Endothelial cell of umbilical vein (primary cell): ENCODE measurements around the gene SPACA6. TPM values are rescaled to one million over a fixed set of nuclear protein-coding genes. Genes with fewer than 3 reads are reported as not detected.

Experiments used
- BruUV-seq: library from RNA; stranded (reverse); fragments of 400-500 nt; replicated peaks from 2 replicates; lab custom pipeline; 2021; lab: Mats Ljungman, UMichigan
- CTCF ChIA-PET: fragments of 300-600, 350-600 bp; sonication (Branson Sonifier 250); formaldehyde crosslinking; loops from one replicate; lab custom pipeline; 2021; ENCODE audit warnings: antibody characterized with exemption, inconsistent platforms; lab: Charles Lee
- POLR2A ChIA-PET: fragments of 300-600, 350-600 bp; sonication (Branson Sonifier 250); formaldehyde crosslinking; loops from one replicate; lab custom pipeline; 2021; ENCODE audit warnings: antibody characterized with exemption, inconsistent platforms; lab: Charles Lee
- DNase-seq: peaks from one replicate; pipeline ENCODE4 v3.0.0-alpha.2; 2011; ENCODE audit warnings: low read depth, low spot score
- FAIRE-seq: peaks from 2 replicates; lab custom pipeline; 2011; peaks lifted over from hg19 to GRCh38; lab: Jason Lieb, UNC
- H2AFZ ChIP-seq: 2 replicates; pipeline ENCODE4 v1.6.0; 2012; ENCODE audit warnings: low read depth, low read length, control low read depth, inconsistent platforms
- H3K27ac ChIP-seq: 2 replicates; pipeline ENCODE4 v1.5.1; 2011; ENCODE audit warnings: low read depth, mild to moderate bottlenecking, control low read depth, low read length, moderate library complexity; ENCODE audit not compliant: insufficient read depth
- H3K27me3 ChIP-seq, 2 experiments: 2 replicates each; pipeline versions ENCODE4 v1.6.0 to v1.6.1; 2011; ENCODE audit warnings: low read length in 2 of 2, mixed read lengths in 1 of 2; ENCODE audit not compliant: control insufficient read depth in 2 of 2, insufficient read depth in 2 of 2
- H3K36me3 ChIP-seq, 2 experiments: 2 replicates in 1 of 2; 3 replicates in 1 of 2; pipeline ENCODE4 v1.5.1; 2011; ENCODE audit warnings: low read length in 2 of 2, mild to moderate bottlenecking in 1 of 2, moderate library complexity in 1 of 2; ENCODE audit not compliant: control insufficient read depth in 2 of 2, insufficient read depth in 2 of 2; ENCODE audit errors: extremely low read depth in 1 of 2
- H3K4me1 ChIP-seq: 3 replicates; pipeline ENCODE4 v1.5.1; 2011; ENCODE audit warnings: mild to moderate bottlenecking, low read length; ENCODE audit not compliant: control insufficient read depth, insufficient read depth; ENCODE audit errors: extremely low read depth
- H3K4me2 ChIP-seq: 2 replicates; pipeline ENCODE4 v1.6.1; 2011; ENCODE audit warnings: low read length, control low read depth, mixed read lengths; ENCODE audit not compliant: insufficient read depth
- H3K4me3 ChIP-seq, 3 experiments: fragments of 200-600 bp in 1 of 3; sonication (generic), shearing (Covaris generic) in 1 of 3; replicated peaks in 1 of 3; 2 replicates each; pipeline ENCODE4 v1.5.1; 2011 to 2016; ENCODE audit warnings: control low read depth in 3 of 3, low read length in 3 of 3, mild to moderate bottlenecking in 2 of 3, inconsistent platforms in 1 of 3, low read depth in 1 of 3, moderate library complexity in 1 of 3; ENCODE audit not compliant: insufficient read depth in 1 of 3
- H3K79me2 ChIP-seq: 2 replicates; pipeline ENCODE4 v1.6.0; 2012; ENCODE audit warnings: low read length, inconsistent platforms; ENCODE audit not compliant: control insufficient read depth, insufficient read depth
- H3K9ac ChIP-seq: replicated peaks from 2 replicates; pipeline ENCODE3; 2011; ENCODE audit warnings: low read length, control low read depth; ENCODE audit not compliant: insufficient read depth; ENCODE audit errors: extremely low read depth
- H3K9me1 ChIP-seq: replicated peaks from 3 replicates; pipeline ENCODE4 v1.6.0; 2011; ENCODE audit warnings: mild to moderate bottlenecking, low read length; ENCODE audit not compliant: control insufficient read depth, insufficient read depth; ENCODE audit errors: extremely low read depth
- H3K9me3 ChIP-seq: replicated peaks from 2 replicates; pipeline ENCODE4 v1.5.1; 2012; ENCODE audit warnings: low read length, inconsistent platforms; ENCODE audit not compliant: control insufficient read depth, insufficient read depth
- H4K20me1 ChIP-seq: replicated peaks from 2 replicates; pipeline ENCODE3; 2011; ENCODE audit warnings: mild to moderate bottlenecking, low read length; ENCODE audit not compliant: control insufficient read depth, insufficient read depth; ENCODE audit errors: extremely low read depth
- EZH2 ChIP-seq: IDR thresholded peaks from 2 replicates; pipeline ENCODE4 v1.6.1; 2012; ENCODE audit warnings: borderline replicate concordance, low read depth, mild to moderate bottlenecking, moderate library complexity, low read length, inconsistent platforms; ENCODE audit not compliant: severe bottlenecking
- FOS ChIP-seq: IDR thresholded peaks from 2 replicates; pipeline ENCODE4 v1.6.1; 2011; ENCODE audit warnings: mild to moderate bottlenecking, low read length, moderate library complexity, borderline replicate concordance; ENCODE audit not compliant: insufficient read depth
- GATA2 ChIP-seq: IDR thresholded peaks from 2 replicates; pipeline ENCODE4 v1.7.0; 2011; ENCODE audit warnings: low read depth, mild to moderate bottlenecking, moderate library complexity, mixed read lengths, low read length; ENCODE audit not compliant: insufficient read length, insufficient read depth
- JUN ChIP-seq: IDR thresholded peaks from 2 replicates; pipeline ENCODE4 v1.6.1; 2011; ENCODE audit warnings: borderline replicate concordance, low read depth; ENCODE audit not compliant: insufficient read length, insufficient read depth
- MYC ChIP-seq: IDR thresholded peaks from one replicate; pipeline ENCODE4 v1.6.1; 2011; ENCODE audit warnings: mild to moderate bottlenecking, low read depth, low read length
- POLR2A ChIP-seq: IDR thresholded peaks from 2 replicates; pipeline ENCODE4 v1.6.1; 2012; ENCODE audit warnings: low read depth, mild to moderate bottlenecking, control low read depth, low read length
- POLR2AphosphoS5 ChIP-seq: IDR thresholded peaks from 2 replicates; pipeline ENCODE4 v1.6.1; 2012; ENCODE audit warnings: low read depth, mild to moderate bottlenecking, control low read depth, low read length, moderate library complexity; ENCODE audit not compliant: insufficient read depth
- dilution Hi-C: fragments of 300-500 bp; cut with MboI; formaldehyde crosslinking; loops from one replicate; pipeline ENCODE4 v1.15.0; 2019; ENCODE audit warnings: low sequenced_read_pairs; ENCODE audit not compliant: extremely low pct_ligation_motif_present
- intact Hi-C: fragments of 100-400 bp; cut with micrococcal nuclease; formaldehyde crosslinking; loops from one replicate; pipeline ENCODE4 v1.10.0; 2022
- polyA plus RNA-seq, 4 experiments: library from polyadenylated mRNA; depleted of rRNA in 3 of 4; stranded (reverse) in 3 of 4; unstranded in 1 of 4; fragments of >200 nt; gene quantifications; 2 replicates each; pipeline versions ENCODE4 v1.2.1 to v1.2.3, GENCODE V29; 2011 to 2012; ENCODE audit warnings: missing spikeins in 1 of 4
- total RNA-seq: library from RNA; stranded (reverse); gene quantifications from 2 replicates; pipeline ENCODE4 v1.2.3, GENCODE V29; 2021
- TF ChIP-seq, protein P1 (sequence below), 2 donors: IDR thresholded peaks; 1 replicate in 1 of 2; 2 replicates in 1 of 2; pipeline ENCODE4 v1.5.1; 2011; ENCODE audit warnings: low read length in 2 of 2, mild to moderate bottlenecking in 2 of 2, moderate library complexity in 2 of 2, control low read depth in 1 of 2, inconsistent platforms in 1 of 2, low read depth in 1 of 2; ENCODE audit not compliant: insufficient read depth in 1 of 2; ENCODE audit errors: extremely low read depth in 1 of 2
- TF ChIP-seq, protein P2 (sequence below): IDR thresholded peaks from 2 replicates; pipeline ENCODE4 v1.6.1; 2011; ENCODE audit not compliant: insufficient read depth, insufficient read length

The SPACA6 gene
- total and polyA plus RNA-seq, 2 donors (not counting 3 experiments of a cell fraction or from before 2014, with no cell fraction given): 11.9 to 41.1 TPM

DNA sequence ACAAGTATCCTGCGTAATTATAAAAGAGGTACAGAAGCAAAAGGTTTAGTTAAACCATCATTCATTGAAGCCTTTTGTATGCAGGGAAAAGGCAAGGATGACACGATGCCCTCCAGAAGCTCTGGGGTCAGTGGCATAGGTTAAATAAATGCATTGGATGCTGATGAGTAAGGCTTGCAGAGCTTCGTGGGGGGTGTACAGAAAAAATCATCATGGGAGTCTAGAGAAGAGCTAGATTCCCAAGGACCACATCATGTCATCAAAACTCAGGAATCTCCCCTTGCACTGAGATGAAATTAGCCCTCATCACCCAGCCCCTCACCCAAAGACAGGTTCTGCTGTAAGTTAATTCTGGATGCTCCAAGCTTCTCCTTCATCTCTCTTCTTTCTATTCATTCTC, 50.3 kb downstream of the SPACA6 start:
- H4K20me1 ChIP-seq: no peaks in the 10 kb centered on the region
- no peak overlapping the region for H3K27ac ChIP-seq
- DNase-seq: no peak
- intact Hi-C loops (no loop called here), dilution Hi-C loops (no loop called here)
- TF ChIP-seq EZH2: no peak
- TF ChIP-seq JUN: no peak
- TF ChIP-seq MYC: no peak
- TF ChIP-seq FOS: no peak
- TF ChIP-seq, protein P1, sequence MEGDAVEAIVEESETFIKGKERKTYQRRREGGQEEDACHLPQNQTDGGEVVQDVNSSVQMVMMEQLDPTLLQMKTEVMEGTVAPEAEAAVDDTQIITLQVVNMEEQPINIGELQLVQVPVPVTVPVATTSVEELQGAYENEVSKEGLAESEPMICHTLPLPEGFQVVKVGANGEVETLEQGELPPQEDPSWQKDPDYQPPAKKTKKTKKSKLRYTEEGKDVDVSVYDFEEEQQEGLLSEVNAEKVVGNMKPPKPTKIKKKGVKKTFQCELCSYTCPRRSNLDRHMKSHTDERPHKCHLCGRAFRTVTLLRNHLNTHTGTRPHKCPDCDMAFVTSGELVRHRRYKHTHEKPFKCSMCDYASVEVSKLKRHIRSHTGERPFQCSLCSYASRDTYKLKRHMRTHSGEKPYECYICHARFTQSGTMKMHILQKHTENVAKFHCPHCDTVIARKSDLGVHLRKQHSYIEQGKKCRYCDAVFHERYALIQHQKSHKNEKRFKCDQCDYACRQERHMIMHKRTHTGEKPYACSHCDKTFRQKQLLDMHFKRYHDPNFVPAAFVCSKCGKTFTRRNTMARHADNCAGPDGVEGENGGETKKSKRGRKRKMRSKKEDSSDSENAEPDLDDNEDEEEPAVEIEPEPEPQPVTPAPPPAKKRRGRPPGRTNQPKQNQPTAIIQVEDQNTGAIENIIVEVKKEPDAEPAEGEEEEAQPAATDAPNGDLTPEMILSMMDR (IDR thresholded peaks at IDR 0.05; ENCODE audit: extremely low read depth in 1 of 2, insufficient read depth in 1 of 2, low read depth in 1 of 2, low read length in 2 of 2): no peak
- TF ChIP-seq, protein P2, sequence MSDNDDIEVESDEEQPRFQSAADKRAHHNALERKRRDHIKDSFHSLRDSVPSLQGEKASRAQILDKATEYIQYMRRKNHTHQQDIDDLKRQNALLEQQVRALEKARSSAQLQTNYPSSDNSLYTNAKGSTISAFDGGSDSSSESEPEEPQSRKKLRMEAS: no peak
- TF ChIP-seq POLR2AphosphoS5: no peak
- no peak for TF ChIP-seq POLR2A
- no peak for TF ChIP-seq GATA2
- ChIA-PET CTCF (no interaction called here), POLR2A (no interaction called here)
- H3K4me3 ChIP-seq: no peak overlapping the region
- H2AFZ ChIP-seq: no peak overlapping the region
- H3K9me1 ChIP-seq: no peaks in the 10 kb centered on the region
- no TSS peak for BruUV-seq
- FAIRE-seq: no peak
- H3K9ac ChIP-seq: no peak overlapping the region
- no peak overlapping the region for H3K4me2 ChIP-seq
- H3K9me3 ChIP-seq: no peaks in the 10 kb centered on the region
- H3K4me1 ChIP-seq: no peaks in the 10 kb centered on the region
- H3K79me2 ChIP-seq: no peaks in the 10 kb centered on the region
- H3K36me3 ChIP-seq: no peaks in the 10 kb centered on the region
- no peaks in the 10 kb centered on the region for H3K27me3 ChIP-seq
